ENCODE data around the gene PLA2G2A. TPM values are rescaled to one million over a fixed set of nuclear protein-coding genes. Genes with fewer than 3 reads are reported as not detected.

The PLA2G2A gene
- total and polyA plus RNA-seq, 2 donors (not counting 1 experiment from before 2014, with no cell fraction given) = not detected

DNA sequence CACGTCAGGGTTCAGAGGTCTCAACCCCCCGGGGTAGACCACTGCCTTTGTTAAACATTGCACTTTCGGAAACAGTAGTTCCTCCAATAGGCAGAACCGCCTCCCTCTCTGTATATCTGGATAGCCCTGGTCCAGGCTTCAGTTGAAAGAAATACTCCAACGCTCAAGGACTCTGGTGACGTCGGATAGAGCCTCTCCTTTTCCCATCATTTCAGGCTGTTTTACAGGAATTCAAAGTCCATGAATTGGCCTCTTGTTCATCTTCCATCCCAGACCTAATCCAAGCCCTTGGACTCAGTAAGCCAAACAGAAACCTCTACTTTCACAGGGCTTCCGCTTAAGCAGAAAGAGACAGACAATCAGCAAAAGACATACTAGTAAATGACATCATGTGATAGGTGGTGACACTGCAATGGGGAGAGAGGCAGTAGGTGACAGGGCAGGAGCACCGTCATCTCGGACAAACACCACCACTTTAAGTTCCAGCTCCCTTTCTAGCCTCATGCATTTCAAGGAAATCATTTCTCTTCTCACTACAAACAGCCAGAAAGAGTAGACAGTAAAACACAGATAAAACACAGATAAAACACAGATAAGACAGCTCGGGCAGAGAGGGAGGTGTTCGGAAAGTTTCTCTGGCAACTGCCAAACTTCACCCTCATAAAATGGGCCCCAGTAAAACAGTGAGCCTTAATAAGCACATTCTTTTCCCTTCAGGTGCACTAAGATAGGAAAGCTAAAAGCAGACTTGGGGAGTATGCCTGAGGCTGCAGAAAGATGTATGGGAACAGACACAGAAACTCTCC lies 2.3 kb upstream of the PLA2G2A start:
- intact Hi-C loops (cut with micrococcal nuclease) = loop anchor here (1.0 kb wide), 1 partner anchor 12 kb away; no protein-coding TSS in a partner anchor
- Mint-ChIP-seq H3K4me3 (no peak overlapping the region), H3K27me3 (peaks cover 26% of the 10 kb centered on the region), H3K4me1 (no peaks in the 10 kb centered on the region), H3K27ac (no peak overlapping the region), H3K9me3 (ENCODE audit: insufficient read depth) (peaks cover 2% of the 10 kb centered on the region)
- Histone ChIP-seq H2AFZ (ENCODE audit: insufficient read depth, low read depth, low read length, poor library complexity, severe bottlenecking) (no peak overlapping the region), H3K9me3 (ENCODE audit: control extremely low read depth in 1 of 3, control insufficient read depth in 2 of 3, insufficient read depth in 1 of 3, low read length in 2 of 3) (no peaks in the 10 kb centered on the region), H3K36me3 (replicated peaks in 1 of 2; ENCODE audit: control extremely low read depth in 1 of 2, control insufficient read depth in 1 of 2, extremely low read depth in 1 of 2, insufficient read depth in 2 of 2, low read length in 1 of 2) (no peaks in the 10 kb centered on the region), H4K20me1 (ENCODE audit: control insufficient read depth, insufficient read depth, low read length, poor library complexity, severe bottlenecking) (no peaks in the 10 kb centered on the region), H3K79me2 (ENCODE audit: control insufficient read depth, insufficient read depth, low read length) (no peaks in the 10 kb centered on the region), H3K4me1 (ENCODE audit: control insufficient read depth in 2 of 2, insufficient read depth in 2 of 2, low read length in 2 of 2) (no peaks in the 10 kb centered on the region), H3K4me3 (ENCODE audit: control extremely low read depth in 1 of 5, extremely low read depth in 1 of 5, insufficient read depth in 1 of 5, low read depth in 2 of 5, low read length in 4 of 5) (no peak overlapping the region), H3K27me3 (replicated peaks in 1 of 4; ENCODE audit: control extremely low read depth in 1 of 4, control insufficient read depth in 3 of 4, insufficient read depth in 4 of 4, low read length in 3 of 4) (no peaks in the 10 kb centered on the region), H3K9ac (ENCODE audit: low read length) (no peak overlapping the region), H3K4me2 (replicated peaks; ENCODE audit: low read depth, low read length, poor library complexity, severe bottlenecking) (no peak overlapping the region), H3K27ac (ENCODE audit: low read length in 2 of 2) (no peak overlapping the region)
- ATAC-seq (ENCODE audit: low read depth) (no peak), DNase-seq (no peak)
- no peak for TF ChIP-seq EZH2 (IDR thresholded peaks at IDR 0.05; ENCODE audit: borderline replicate concordance, insufficient read depth, low read depth, low read length, poor library complexity, severe bottlenecking)
- TF ChIP-seq CTCF (IDR thresholded peaks at IDR 0.05) = no peak
- ChIA-PET POLR2A (no interaction called here), CTCF (no interaction called here)
- WGBS (ENCODE audit: insufficient coverage) = 88% methylated on average over 4 of the region's 12 CpGs

DNA sequence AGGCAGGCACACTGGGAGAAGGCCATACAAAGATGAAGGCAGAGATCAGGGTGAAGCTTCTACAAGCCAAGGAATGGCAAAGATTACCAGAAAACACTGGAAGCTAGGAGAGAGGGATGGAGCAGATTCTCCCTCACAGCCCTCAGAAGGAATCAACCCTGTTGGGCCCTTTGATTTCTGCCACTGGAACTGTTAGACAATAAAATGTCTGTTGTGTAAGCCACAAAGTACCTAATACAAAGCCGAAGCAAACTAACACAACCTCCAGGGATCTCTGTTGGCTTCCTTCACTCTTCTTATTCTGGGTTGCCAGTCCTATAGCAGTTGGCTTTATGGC lies 1.7 kb upstream of the PLA2G2A start:
- no peak overlapping the region for H3K4me3 Mint-ChIP-seq
- no peak overlapping the region for H3K27ac Mint-ChIP-seq
- POLR2A ChIA-PET = no interaction called here
- no peaks in the 10 kb centered on the region for H4K20me1 ChIP-seq (ENCODE audit: control insufficient read depth, insufficient read depth, low read length, poor library complexity, severe bottlenecking)
- intact Hi-C loops (cut with micrococcal nuclease) = no loop called here
- no peak overlapping the region for H2AFZ ChIP-seq (ENCODE audit: insufficient read depth, low read depth, low read length, poor library complexity, severe bottlenecking)
- H3K9ac ChIP-seq (ENCODE audit: low read length) = no peak overlapping the region
- 100% methylated on average over 1 of the region's 1 CpG for WGBS (ENCODE audit: insufficient coverage)
- no peaks in the 10 kb centered on the region for H3K9me3 ChIP-seq (ENCODE audit: control extremely low read depth in 1 of 3, control insufficient read depth in 2 of 3, insufficient read depth in 1 of 3, low read length in 2 of 3)
- no peak for TF ChIP-seq EZH2 (IDR thresholded peaks at IDR 0.05; ENCODE audit: borderline replicate concordance, insufficient read depth, low read depth, low read length, poor library complexity, severe bottlenecking)
- no peak for TF ChIP-seq CTCF (IDR thresholded peaks at IDR 0.05)
- no peaks in the 10 kb centered on the region for H3K4me1 ChIP-seq (ENCODE audit: control insufficient read depth in 2 of 2, insufficient read depth in 2 of 2, low read length in 2 of 2)
- no peak overlapping the region for H3K27ac ChIP-seq (ENCODE audit: low read length in 2 of 2)
- no peaks in the 10 kb centered on the region for H3K4me1 Mint-ChIP-seq
- DNase-seq (no peak), ATAC-seq (ENCODE audit: low read depth) (no peak)
- H3K79me2 ChIP-seq (ENCODE audit: control insufficient read depth, insufficient read depth, low read length) = no peaks in the 10 kb centered on the region
- H3K36me3 ChIP-seq (replicated peaks in 1 of 2; ENCODE audit: control extremely low read depth in 1 of 2, control insufficient read depth in 1 of 2, extremely low read depth in 1 of 2, insufficient read depth in 2 of 2, low read length in 1 of 2) = no peaks in the 10 kb centered on the region
- CTCF ChIA-PET = no interaction called here
- no peak overlapping the region for H3K4me3 ChIP-seq (ENCODE audit: control extremely low read depth in 1 of 5, extremely low read depth in 1 of 5, insufficient read depth in 1 of 5, low read depth in 2 of 5, low read length in 4 of 5)
- H3K27me3 ChIP-seq (replicated peaks in 1 of 4; ENCODE audit: control extremely low read depth in 1 of 4, control insufficient read depth in 3 of 4, insufficient read depth in 4 of 4, low read length in 3 of 4) = no peaks in the 10 kb centered on the region
- peaks cover 29% of the 10 kb centered on the region for H3K27me3 Mint-ChIP-seq
- H3K4me2 ChIP-seq (replicated peaks; ENCODE audit: low read depth, low read length, poor library complexity, severe bottlenecking) = no peak overlapping the region
- H3K9me3 Mint-ChIP-seq (ENCODE audit: insufficient read depth) = peaks cover 2% of the 10 kb centered on the region

Data from B cell (primary cell).